IPS DF 6.9 (cell line): ENCODE measurements around the gene ADAMTSL3.
"Not testable (repeated sequence)": the region's sequence is repeated elsewhere in the genome, so short reads cannot be mapped to it uniquely, and the experiment has no call there.

Source experiments
- DNase-seq: peaks from one replicate; pipeline ENCODE4 v3.0.0-alpha.2; 2013; ENCODE audit warnings: low read depth, low spot score
- H3K27ac ChIP-seq: one replicate; pipeline ENCODE4 v1.5.1; 2013; ENCODE audit warnings: low read length, control low read depth
- H3K27me3 ChIP-seq: 2 replicates; pipeline ENCODE4 v1.6.1; 2013; ENCODE audit warnings: mild to moderate bottlenecking, low read length; ENCODE audit not compliant: control insufficient read depth, insufficient read depth
- H3K36me3 ChIP-seq: 2 replicates; pipeline ENCODE4 v1.6.1; 2013; ENCODE audit warnings: low read length; ENCODE audit not compliant: control insufficient read depth, insufficient read depth
- H3K4me1 ChIP-seq: 2 replicates; pipeline ENCODE4 v1.6.1; 2013; ENCODE audit warnings: low read length; ENCODE audit not compliant: control insufficient read depth, insufficient read depth
- H3K4me3 ChIP-seq: 2 replicates; pipeline ENCODE4 v1.5.1; 2013; ENCODE audit warnings: mild to moderate bottlenecking, low read length
- H3K9me3 ChIP-seq: 2 replicates; pipeline ENCODE4 v1.6.1; 2013; ENCODE audit warnings: low read length, inconsistent platforms; ENCODE audit not compliant: control insufficient read depth, insufficient read depth
- WGBS: extraction: QIAGEN DNeasy Blood & Tissue Kit; methylation state at CpG from one replicate; pipeline ENCODE4 v1.1.7; 2013; ENCODE audit warnings: mixed read lengths, missing lambda C conversion rate; ENCODE audit not compliant: insufficient read length, insufficient coverage; 5-methylcytosine and 5-hydroxymethylcytosine counted together

The ADAMTSL3 gene

DNA sequence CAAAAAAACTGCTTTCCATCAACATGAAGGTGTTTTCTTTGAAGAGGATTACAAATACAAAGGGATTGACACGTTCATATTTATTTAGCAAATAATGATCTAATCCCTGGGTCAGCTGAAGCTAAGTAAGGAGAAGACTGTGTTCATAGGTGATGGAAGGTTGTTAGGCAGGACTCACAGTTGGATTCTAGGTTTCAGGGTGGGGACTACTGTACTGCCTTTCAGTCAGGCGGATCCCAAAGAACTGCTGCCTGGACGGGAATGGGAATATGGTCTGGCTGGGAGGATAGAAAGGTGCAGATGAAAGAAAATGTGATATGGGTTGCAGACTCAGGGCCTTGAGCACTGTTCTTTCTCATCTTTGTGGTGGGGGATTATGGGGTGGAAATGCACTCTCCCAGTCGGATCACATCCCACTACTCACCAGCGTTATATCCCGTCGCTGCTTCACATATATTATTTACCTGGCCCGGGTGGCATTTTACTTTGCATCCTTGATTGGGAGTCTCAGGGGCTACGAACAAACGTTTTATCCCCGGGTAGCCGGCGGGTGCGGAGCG is 425.5 kb downstream of the ADAMTSL3 start:
- H3K27ac ChIP-seq, H3K36me3 ChIP-seq, H3K27me3 ChIP-seq, H3K4me1 ChIP-seq, DNase-seq, H3K9me3 ChIP-seq: not testable (repeated sequence)
- peak overlapping the region; percentile 69; the same call in 1 of the 2 replicates for H3K4me3 ChIP-seq
- WGBS = no CpG with 5 or more reads among the region's 15 CpGs

DNA sequence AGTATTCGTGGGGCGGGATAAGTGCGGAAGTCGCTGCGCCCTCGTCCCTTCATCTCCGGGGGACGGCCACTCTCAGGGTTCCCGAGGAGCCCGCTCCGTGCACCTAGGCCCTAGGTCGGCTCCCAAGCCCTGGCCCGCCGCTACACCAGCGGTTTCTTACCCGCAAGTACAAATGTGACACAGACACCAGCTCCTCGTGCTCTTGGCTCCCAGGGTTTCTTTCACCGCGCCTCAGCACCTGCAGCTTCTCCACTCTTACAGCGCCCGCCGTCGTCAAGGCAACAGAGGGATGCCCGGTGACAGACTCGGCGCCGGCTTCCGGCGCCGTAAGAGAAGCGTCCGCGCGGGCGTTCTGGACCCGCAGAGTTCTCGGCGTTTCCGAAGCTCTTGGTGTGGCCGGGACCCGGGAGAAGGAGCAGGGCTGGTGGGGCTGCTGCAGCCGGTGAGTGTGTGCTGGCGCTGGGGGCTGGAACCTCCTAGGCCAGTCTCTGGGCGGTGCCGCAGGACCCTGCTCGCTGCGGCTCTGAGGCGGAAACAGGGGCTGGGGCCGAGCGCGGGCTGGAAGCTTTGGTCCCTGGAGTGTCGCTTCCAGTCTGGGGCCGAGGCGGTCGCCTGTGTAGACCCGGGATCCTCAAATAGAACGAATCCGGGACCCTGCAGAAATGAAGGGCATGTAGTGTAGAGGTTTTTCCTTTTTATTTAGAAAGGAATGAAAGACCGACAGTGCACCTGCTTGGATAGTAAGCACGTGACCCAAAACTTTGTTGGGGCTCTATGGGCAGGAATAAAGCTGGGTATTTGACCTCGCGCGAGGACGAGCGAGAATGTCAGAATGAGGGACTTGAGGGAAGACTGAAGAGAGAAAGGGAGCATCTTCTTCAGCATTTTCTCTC is 426.2 kb downstream of the ADAMTSL3 start:
- no CpG with 5 or more reads among the region's 65 CpGs for WGBS
- Histone ChIP-seq H3K4me3 (peak overlapping the region; percentile 69; the same call in 1 of the 2 replicates), H3K4me1 (no peaks in the 10 kb centered on the region), H3K27ac (no peak overlapping the region), H3K27me3 (peaks cover 3% of the 10 kb centered on the region; the same call in 1 of the 2 replicates), H3K9me3 (no peaks in the 10 kb centered on the region), H3K36me3 (no peaks in the 10 kb centered on the region)
- DNase-seq = peak; percentile 16

DNA sequence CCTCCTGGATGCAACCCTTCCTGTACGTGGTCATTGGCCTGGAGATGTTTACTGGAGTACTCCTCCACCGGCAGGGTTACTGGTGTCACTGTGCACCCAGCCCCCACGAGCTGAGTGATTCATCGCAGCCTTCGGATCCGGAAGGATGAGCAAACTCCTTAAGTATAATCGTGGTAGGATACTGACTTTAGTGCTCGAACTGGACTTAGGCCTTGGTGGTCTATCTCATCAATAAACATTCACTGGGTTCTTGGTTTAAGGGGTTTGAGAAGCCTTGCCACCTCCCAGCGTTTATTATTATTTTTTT is 426.8 kb downstream of the ADAMTSL3 start:
- not testable (repeated sequence) for DNase-seq, H3K4me1 ChIP-seq, H3K9me3 ChIP-seq, H3K27me3 ChIP-seq, H3K27ac ChIP-seq, H3K36me3 ChIP-seq
- peak overlapping the region; percentile 69; the same call in 1 of the 2 replicates for H3K4me3 ChIP-seq
- no CpG with 5 or more reads among the region's 9 CpGs for WGBS

DNA sequence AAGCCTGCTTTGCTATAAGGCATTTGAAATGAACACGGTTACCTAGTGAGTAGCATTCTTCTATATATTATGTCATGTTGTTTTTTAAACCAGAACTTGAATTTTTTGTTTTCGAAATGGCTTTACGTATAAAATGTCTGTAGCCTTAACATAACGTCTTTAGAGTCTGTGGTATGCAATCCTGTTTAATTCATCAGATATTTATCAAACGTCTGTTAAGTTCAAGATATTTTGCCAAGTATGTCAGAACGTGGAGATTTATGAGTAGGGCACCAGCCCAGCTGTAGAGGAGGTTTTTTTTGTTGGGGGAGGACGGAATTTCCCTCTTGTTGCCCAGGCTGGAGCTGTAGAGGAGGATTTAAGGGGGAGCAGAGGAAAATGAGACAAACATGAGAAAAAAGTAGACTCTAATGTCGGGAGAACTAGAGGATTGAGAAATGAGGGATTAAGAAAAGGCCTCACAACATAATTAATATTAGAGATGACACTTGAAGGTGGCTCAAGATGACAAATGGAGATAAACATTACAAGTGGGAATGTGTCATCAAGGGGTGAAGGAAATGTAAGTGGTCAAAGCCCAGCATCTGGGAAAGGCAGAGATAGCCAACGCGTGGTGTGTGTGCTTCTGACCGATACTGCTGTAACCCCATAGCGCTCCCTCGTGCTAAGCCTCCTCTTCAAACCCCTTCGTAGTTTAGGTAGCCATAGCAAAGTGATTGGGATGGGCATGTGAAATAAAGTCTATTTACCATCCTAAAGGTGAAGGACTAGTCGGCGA is 427.7 kb downstream of the ADAMTSL3 start:
- H3K4me3 ChIP-seq = no peak overlapping the region
- no peak overlapping the region for H3K27ac ChIP-seq
- peaks cover 3% of the 10 kb centered on the region; the same call in 1 of the 2 replicates for H3K27me3 ChIP-seq
- no peaks in the 10 kb centered on the region for H3K4me1 ChIP-seq
- no peak for DNase-seq
- no CpG with 5 or more reads among the region's 16 CpGs for WGBS
- H3K36me3 ChIP-seq = no peaks in the 10 kb centered on the region
- no peaks in the 10 kb centered on the region for H3K9me3 ChIP-seq

DNA sequence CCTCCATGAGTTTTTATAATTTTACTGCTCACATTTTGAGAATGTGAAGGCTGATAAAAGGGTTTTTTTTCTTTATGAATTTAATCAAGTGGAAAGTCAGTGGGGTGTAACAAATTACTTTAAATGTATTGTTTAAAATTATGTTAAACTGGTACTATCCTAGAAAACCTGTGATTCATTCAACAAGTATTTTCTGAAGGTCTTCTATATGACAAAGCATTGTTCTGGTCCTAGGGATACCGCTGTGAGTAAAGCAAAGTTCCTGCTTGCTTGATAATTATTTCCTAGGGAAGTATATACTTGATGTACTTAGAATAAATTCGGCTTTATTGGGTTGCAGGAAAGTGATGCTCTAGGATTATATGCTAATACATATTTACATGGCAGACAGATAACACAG is 428.8 kb downstream of the ADAMTSL3 start:
- no peak overlapping the region for H3K4me3 ChIP-seq
- H3K4me1 ChIP-seq = no peaks in the 10 kb centered on the region

DNA sequence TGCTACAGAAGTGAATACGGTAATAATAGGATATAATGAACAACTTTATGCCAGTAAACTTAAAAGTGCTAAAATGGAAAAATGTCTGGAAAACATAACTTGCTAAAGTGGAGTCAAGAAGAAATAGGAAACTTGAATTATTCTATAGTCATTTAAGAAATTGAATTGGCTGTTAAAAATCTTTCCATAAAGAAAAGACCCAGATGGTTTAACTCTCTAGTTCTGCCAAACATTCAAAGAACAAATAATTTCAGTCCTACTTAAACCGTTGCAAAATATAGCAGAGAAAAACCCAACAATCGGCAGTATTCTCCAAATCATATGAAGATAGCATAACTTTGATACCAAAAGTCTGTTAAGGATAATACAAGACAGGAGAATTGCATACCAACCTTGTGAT is 432.1 kb downstream of the ADAMTSL3 start:
- not testable (repeated sequence) for H3K4me3 ChIP-seq, DNase-seq, H3K36me3 ChIP-seq, H3K27me3 ChIP-seq, H3K4me1 ChIP-seq, H3K27ac ChIP-seq, H3K9me3 ChIP-seq
- WGBS = no CpG with 5 or more reads among the region's 3 CpGs

More for the DNA sequence above, 428.8 kb downstream of the ADAMTSL3 start:
- no CpG with 5 or more reads among the region's 2 CpGs for WGBS
- no peaks in the 10 kb centered on the region for H3K36me3 ChIP-seq
- peaks cover 3% of the 10 kb centered on the region; the same call in 1 of the 2 replicates for H3K27me3 ChIP-seq
- no peak overlapping the region for H3K27ac ChIP-seq
- no peak for DNase-seq
- H3K9me3 ChIP-seq = no peaks in the 10 kb centered on the region
